Sigmoid colon (tissue), 4 donors: ENCODE data around the gene IL1R1.

Experiments used
- POLR2A ChIP-seq, 2 donors: fragments of 450-650 bp; IDR thresholded peaks; one replicate each; pipeline ENCODE4 v1.6.1; 2016; ENCODE audit warnings: antibody characterized with exemption in 2 of 2, mild to moderate bottlenecking in 2 of 2, moderate library complexity in 2 of 2
- POLR2AphosphoS5 ChIP-seq, 4 donors: sonication (generic); formaldehyde crosslinking; IDR thresholded peaks; one replicate each; pipeline ENCODE4 v1.6.1; 2017; ENCODE audit warnings: antibody characterized with exemption in 4 of 4
- TF ChIP-seq, protein P1 (sequence below), 4 experiments: fragments of 450-650 bp in 3 of 4; fragments of 200-600 bp in 1 of 4; IDR thresholded peaks; one replicate each; pipeline ENCODE4 v1.5.1; 2016 to 2019; ENCODE audit warnings: antibody characterized with exemption in 4 of 4, mild to moderate bottlenecking in 3 of 4, moderate library complexity in 2 of 4

DNA sequence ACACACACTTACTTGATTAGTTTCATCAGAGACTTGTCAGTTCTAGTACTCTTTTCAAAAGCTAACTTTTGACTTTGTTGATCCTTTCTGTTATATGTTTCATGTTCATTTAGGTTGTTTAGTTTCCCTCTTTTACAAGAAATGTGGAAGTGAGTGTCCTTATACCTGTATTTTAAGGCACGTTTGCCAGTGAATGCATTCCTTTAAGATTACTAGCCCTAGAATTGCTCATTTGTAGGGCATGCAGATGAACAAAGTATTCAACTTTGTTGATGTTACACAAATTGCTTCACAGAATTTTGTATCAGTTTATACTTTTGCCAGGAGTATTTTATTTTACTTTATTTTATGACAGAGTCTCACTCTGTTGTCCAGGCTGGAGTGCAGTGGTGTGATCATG, 50.5 kb downstream of the IL1R1 start:
- TF ChIP-seq POLR2A (IDR thresholded peaks at IDR 0.05) (no peak), POLR2AphosphoS5 (IDR thresholded peaks at IDR 0.05) (no peak)
- TF ChIP-seq, protein P1, sequence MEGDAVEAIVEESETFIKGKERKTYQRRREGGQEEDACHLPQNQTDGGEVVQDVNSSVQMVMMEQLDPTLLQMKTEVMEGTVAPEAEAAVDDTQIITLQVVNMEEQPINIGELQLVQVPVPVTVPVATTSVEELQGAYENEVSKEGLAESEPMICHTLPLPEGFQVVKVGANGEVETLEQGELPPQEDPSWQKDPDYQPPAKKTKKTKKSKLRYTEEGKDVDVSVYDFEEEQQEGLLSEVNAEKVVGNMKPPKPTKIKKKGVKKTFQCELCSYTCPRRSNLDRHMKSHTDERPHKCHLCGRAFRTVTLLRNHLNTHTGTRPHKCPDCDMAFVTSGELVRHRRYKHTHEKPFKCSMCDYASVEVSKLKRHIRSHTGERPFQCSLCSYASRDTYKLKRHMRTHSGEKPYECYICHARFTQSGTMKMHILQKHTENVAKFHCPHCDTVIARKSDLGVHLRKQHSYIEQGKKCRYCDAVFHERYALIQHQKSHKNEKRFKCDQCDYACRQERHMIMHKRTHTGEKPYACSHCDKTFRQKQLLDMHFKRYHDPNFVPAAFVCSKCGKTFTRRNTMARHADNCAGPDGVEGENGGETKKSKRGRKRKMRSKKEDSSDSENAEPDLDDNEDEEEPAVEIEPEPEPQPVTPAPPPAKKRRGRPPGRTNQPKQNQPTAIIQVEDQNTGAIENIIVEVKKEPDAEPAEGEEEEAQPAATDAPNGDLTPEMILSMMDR (IDR thresholded peaks at IDR 0.05) = no peak
